ENCODE results near the gene OR5AK2.

- TF ChIP-seq, protein P1, sequence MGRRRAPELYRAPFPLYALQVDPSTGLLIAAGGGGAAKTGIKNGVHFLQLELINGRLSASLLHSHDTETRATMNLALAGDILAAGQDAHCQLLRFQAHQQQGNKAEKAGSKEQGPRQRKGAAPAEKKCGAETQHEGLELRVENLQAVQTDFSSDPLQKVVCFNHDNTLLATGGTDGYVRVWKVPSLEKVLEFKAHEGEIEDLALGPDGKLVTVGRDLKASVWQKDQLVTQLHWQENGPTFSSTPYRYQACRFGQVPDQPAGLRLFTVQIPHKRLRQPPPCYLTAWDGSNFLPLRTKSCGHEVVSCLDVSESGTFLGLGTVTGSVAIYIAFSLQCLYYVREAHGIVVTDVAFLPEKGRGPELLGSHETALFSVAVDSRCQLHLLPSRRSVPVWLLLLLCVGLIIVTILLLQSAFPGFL (CRISPR knock-in tag; IDR thresholded peaks at IDR 0.05; ENCODE audit: borderline replicate concordance) = no peak
- TF ChIP-seq, protein P2, sequence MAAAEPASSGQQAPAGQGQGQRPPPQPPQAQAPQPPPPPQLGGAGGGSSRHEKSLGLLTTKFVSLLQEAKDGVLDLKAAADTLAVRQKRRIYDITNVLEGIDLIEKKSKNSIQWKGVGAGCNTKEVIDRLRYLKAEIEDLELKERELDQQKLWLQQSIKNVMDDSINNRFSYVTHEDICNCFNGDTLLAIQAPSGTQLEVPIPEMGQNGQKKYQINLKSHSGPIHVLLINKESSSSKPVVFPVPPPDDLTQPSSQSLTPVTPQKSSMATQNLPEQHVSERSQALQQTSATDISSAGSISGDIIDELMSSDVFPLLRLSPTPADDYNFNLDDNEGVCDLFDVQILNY (CRISPR knock-in tag; IDR thresholded peaks at IDR 0.05) = no peak
- TF ChIP-seq, protein P3, sequence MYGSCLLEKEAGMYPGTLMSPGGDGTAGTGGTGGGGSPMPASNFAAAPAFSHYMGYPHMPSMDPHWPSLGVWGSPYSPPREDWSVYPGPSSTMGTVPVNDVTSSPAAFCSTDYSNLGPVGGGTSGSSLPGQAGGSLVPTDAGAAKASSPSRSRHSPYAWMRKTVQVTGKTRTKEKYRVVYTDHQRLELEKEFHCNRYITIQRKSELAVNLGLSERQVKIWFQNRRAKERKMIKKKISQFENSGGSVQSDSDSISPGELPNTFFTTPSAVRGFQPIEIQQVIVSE (CRISPR knock-in tag; IDR thresholded peaks at IDR 0.05; ENCODE audit: borderline replicate concordance) = no peak
- TF ChIP-seq, protein P4, sequence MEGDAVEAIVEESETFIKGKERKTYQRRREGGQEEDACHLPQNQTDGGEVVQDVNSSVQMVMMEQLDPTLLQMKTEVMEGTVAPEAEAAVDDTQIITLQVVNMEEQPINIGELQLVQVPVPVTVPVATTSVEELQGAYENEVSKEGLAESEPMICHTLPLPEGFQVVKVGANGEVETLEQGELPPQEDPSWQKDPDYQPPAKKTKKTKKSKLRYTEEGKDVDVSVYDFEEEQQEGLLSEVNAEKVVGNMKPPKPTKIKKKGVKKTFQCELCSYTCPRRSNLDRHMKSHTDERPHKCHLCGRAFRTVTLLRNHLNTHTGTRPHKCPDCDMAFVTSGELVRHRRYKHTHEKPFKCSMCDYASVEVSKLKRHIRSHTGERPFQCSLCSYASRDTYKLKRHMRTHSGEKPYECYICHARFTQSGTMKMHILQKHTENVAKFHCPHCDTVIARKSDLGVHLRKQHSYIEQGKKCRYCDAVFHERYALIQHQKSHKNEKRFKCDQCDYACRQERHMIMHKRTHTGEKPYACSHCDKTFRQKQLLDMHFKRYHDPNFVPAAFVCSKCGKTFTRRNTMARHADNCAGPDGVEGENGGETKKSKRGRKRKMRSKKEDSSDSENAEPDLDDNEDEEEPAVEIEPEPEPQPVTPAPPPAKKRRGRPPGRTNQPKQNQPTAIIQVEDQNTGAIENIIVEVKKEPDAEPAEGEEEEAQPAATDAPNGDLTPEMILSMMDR (IDR thresholded peaks at IDR 0.05) = no peak
- no peak for TF ChIP-seq HMGXB4 (CRISPR knock-in tag; IDR thresholded peaks at IDR 0.05)
- no peak for TF ChIP-seq CREM (CRISPR knock-in tag; IDR thresholded peaks at IDR 0.05)
- no peak for TF ChIP-seq ETV6 (CRISPR knock-in tag; IDR thresholded peaks at IDR 0.05)
Measured at GRCh38 chr11:56968524-56968923, 20.2 kb upstream of the OR5AK2 start.

All from WTC11 (cell line).